Vagina (tissue), 2 donors: ENCODE measurements around the gene GAREM1. TPM values are rescaled to one million over a fixed set of nuclear protein-coding genes. Genes with fewer than 3 reads are reported as not detected.
A peak's percentile ranks its signal among the peaks of the same experiment; 100 is the strongest.
"Not testable (repeated sequence)": the region's sequence is repeated elsewhere in the genome, so short reads cannot be mapped to it uniquely, and the experiment has no call there.

ENCODE experiments used
- DNase-seq, 2 donors: peaks; one replicate each; pipeline ENCODE4 v3.0.0-alpha.2; 2017; ENCODE audit errors: extremely low spot score in 2 of 2
- H3K27ac ChIP-seq: fragments of 200-600 bp; sonication (generic); one replicate; pipeline ENCODE4 v1.5.1; 2019
- H3K27me3 ChIP-seq: fragments of 200-600 bp; sonication (generic); one replicate; pipeline ENCODE4 v1.5.1; 2019
- H3K36me3 ChIP-seq, 2 donors: fragments of 200-600 bp; sonication (generic); one replicate each; pipeline ENCODE4 v1.5.1; 2017 to 2019
- H3K4me1 ChIP-seq: fragments of 200-600 bp; sonication (generic); one replicate; pipeline ENCODE4 v1.5.1; 2019
- H3K4me3 ChIP-seq, 2 donors: fragments of 200-600 bp; sonication (generic); 1 replicate in 1 of 2; 2 replicates in 1 of 2; pipeline ENCODE4 v1.5.1; 2016 to 2019
- H3K9me3 ChIP-seq: fragments of 200-600 bp; sonication (generic); one replicate; pipeline ENCODE4 v1.5.1; 2019
- CTCF ChIP-seq, 3 experiments: fragments of 450-650 bp in 2 of 3; fragments of 200-600 bp in 1 of 3; sonication (generic) in 1 of 3; IDR thresholded peaks; one replicate each; pipeline ENCODE4 v1.5.1; 2017 to 2019; ENCODE audit warnings: antibody characterized with exemption in 3 of 3, mild to moderate bottlenecking in 2 of 3, moderate library complexity in 2 of 3
- POLR2A ChIP-seq, 2 donors: fragments of 450-650 bp; IDR thresholded peaks; one replicate each; pipeline ENCODE4 v1.6.1; 2017; ENCODE audit warnings: antibody characterized with exemption in 2 of 2, mild to moderate bottlenecking in 2 of 2, moderate library complexity in 2 of 2
- POLR2AphosphoS5 ChIP-seq, 2 donors: sonication (generic); formaldehyde crosslinking; IDR thresholded peaks; one replicate each; pipeline ENCODE4 v1.9.0; 2017; ENCODE audit warnings: antibody characterized with exemption in 2 of 2, mild to moderate bottlenecking in 2 of 2, low read depth in 1 of 2; ENCODE audit not compliant: insufficient read depth in 1 of 2
- intact Hi-C: fragments of 100-400 bp; cut with DNase I; formaldehyde crosslinking; loops from one replicate; pipeline ENCODE4 v1.15.1; 2023
- total RNA-seq: library from RNA; depleted of rRNA; stranded (reverse); fragments of >200 nt; gene quantifications from one replicate; pipeline ENCODE4 v1.2.3, GENCODE V29; 2016

The GAREM1 gene
- total RNA-seq, 1 donor from 2014 or later, result 15.7 TPM

DNA sequence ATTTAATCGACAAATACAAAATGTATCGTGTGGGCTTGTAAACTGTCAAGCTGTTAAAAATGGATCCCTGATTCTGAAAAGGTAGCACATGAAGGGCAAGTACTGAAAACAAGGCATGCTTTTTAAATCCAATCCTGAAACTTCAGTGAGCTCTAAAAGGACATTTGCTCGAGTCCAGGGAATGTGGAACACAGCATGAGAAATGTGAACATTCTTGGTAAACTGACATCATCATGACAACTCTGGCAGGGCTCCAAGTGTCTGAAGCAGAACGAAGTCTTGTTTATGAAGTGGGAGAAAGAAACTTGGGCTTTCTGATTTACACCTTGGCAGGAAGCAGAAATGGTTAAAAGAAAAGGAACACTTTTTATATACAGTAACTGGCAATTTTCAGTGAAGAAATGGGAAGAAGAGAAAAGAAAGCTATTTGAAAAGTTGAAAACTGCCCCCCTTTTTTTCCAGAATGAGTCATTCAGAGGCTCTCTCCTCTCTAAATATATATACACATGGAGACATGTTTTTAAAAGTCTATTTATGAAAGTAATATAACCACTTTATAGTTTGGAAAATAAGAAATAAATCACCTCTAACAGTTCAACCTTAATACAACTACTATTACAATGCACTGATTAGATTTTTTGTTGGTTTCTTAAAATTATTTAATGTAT is 120.8 kb downstream of the GAREM1 start:
- intact Hi-C loops, result loop anchor here (10.0 kb wide), 1 partner anchor 255 kb away; the partner anchor contains the start of gene RNF138
- TF ChIP-seq CTCF (IDR thresholded peaks at IDR 0.05), result no peak
- peak; percentile 13 to 86 for TF ChIP-seq POLR2AphosphoS5 (IDR thresholded peaks at IDR 0.05; ENCODE audit: insufficient read depth in 1 of 2, low read depth in 1 of 2)
- no peak for TF ChIP-seq POLR2A (IDR thresholded peaks at IDR 0.05)
- H3K4me1 ChIP-seq, result peaks cover 57% of the 10 kb centered on the region
- no peak overlapping the region for H3K4me3 ChIP-seq
- H3K27me3 ChIP-seq, result no peaks in the 10 kb centered on the region
- no peak for DNase-seq
- H3K36me3 ChIP-seq, result no peaks in the 10 kb centered on the region
- peak overlapping the region; percentile 76 for H3K27ac ChIP-seq
- no peaks in the 10 kb centered on the region for H3K9me3 ChIP-seq

DNA sequence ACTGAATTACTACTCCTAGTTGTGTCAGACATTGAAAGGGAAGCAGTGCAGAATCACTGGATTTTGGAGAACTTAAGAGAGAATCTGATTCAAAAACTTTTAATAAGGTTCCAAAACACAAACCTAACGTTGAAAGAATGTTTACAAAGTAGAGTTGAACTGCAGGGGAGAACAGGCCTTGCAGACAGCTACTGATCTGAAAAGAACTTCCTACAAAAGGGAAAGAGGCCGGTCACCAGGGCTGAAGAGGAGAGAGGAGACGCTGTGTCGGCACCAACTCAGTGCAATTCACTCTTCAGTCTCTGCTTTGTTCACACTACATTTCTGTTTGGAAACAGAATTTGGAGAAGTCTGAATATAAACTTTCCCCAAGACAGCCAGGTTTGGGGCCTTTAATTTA is 124.0 kb downstream of the GAREM1 start:
- Histone ChIP-seq H3K27ac (peak overlapping the region; percentile 72), H3K27me3 (no peaks in the 10 kb centered on the region), H3K36me3 (no peaks in the 10 kb centered on the region), H3K4me1 (peaks cover 55% of the 10 kb centered on the region), H3K9me3 (no peaks in the 10 kb centered on the region), H3K4me3 (no peak overlapping the region)
- TF ChIP-seq CTCF (IDR thresholded peaks at IDR 0.05) (no peak), POLR2A (IDR thresholded peaks at IDR 0.05) (no peak), POLR2AphosphoS5 (IDR thresholded peaks at IDR 0.05; ENCODE audit: insufficient read depth in 1 of 2, low read depth in 1 of 2) (no peak)
- intact Hi-C loops, result loop anchor here (10.0 kb wide), 1 partner anchor 252 kb away; the partner anchor contains the start of gene RNF138
- DNase-seq, result no peak

- Histone ChIP-seq H3K27ac (no peak overlapping the region), H3K4me3 (no peak overlapping the region), H3K36me3 (no peaks in the 10 kb centered on the region), H3K9me3 (no peaks in the 10 kb centered on the region), H3K27me3 (no peaks in the 10 kb centered on the region), H3K4me1 (peaks cover 30% of the 10 kb centered on the region)
- intact Hi-C loops, result loop anchor here (10.0 kb wide), 1 partner anchor 249 kb away; the partner anchor contains the start of gene RNF138
- DNase-seq, result no peak
- TF ChIP-seq POLR2A (IDR thresholded peaks at IDR 0.05) (no peak), POLR2AphosphoS5 (IDR thresholded peaks at IDR 0.05; ENCODE audit: insufficient read depth in 1 of 2, low read depth in 1 of 2) (no peak)
These were observed 127.0 kb downstream of the GAREM1 start for GRCh38 chr18:32343634-32344033.

GRCh38 chr18:32341112-32341511 is 129.6 kb downstream of the GAREM1 start:
- intact Hi-C loops, result loop anchor here (10.0 kb wide), 1 partner anchor 246 kb away; the partner anchor contains the start of gene RNF138
- H3K4me1 ChIP-seq, H3K27me3 ChIP-seq, DNase-seq, H3K9me3 ChIP-seq, H3K27ac ChIP-seq, H3K4me3 ChIP-seq, H3K36me3 ChIP-seq: not testable (repeated sequence)

DNA sequence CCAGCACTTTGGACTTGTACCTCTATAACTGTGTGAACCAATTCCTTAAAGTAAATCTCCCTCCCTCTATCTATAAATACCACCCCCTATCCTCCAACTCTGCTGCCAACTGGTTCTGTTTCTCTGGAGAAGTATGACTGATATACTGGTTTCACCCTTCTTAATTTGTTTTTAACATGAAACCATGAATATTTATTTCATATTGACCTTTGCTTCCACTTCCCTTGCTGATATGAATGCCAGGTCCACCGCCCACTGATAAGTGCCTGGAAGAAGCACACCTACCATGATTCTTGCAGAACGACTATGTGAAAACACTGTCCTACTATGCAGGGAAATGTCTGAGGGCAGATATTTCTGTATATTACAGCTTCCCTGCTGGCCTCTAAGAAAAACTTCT is 131.6 kb downstream of the GAREM1 start:
- Histone ChIP-seq H3K27me3 (no peaks in the 10 kb centered on the region), H3K4me3 (no peak overlapping the region), H3K27ac (no peak overlapping the region), H3K9me3 (no peaks in the 10 kb centered on the region), H3K4me1 (no peaks in the 10 kb centered on the region), H3K36me3 (no peaks in the 10 kb centered on the region)
- DNase-seq, result no peak
- intact Hi-C loops, result no loop called here
- no peak for TF ChIP-seq POLR2A (IDR thresholded peaks at IDR 0.05)
- TF ChIP-seq CTCF (IDR thresholded peaks at IDR 0.05), result no peak
- no peak for TF ChIP-seq POLR2AphosphoS5 (IDR thresholded peaks at IDR 0.05; ENCODE audit: insufficient read depth in 1 of 2, low read depth in 1 of 2)

DNA sequence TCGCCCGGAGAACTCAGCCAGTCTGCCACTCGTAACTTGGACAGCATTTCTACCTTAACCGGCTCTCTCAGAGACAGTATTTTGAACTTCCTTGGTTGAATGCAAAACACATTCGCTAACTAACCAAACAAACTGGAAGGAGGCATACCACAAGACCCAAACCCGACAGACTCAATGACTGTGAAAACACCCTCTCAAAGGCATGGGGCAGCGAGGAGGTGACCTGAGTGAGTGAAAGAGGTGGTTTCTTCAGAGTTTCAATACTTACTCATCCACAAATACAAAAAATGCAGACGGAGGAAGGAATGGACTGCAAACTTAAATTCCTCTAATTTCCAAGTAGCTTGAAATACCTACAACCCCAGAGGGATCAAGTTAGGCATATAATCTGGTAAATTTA is 132.9 kb downstream of the GAREM1 start:
- Histone ChIP-seq H3K4me1 (no peaks in the 10 kb centered on the region), H3K27me3 (no peaks in the 10 kb centered on the region), H3K9me3 (no peaks in the 10 kb centered on the region), H3K4me3 (no peak overlapping the region), H3K36me3 (no peaks in the 10 kb centered on the region), H3K27ac (no peak overlapping the region)
- intact Hi-C loops, result no loop called here
- DNase-seq, result no peak
- TF ChIP-seq POLR2A (IDR thresholded peaks at IDR 0.05) (no peak), CTCF (IDR thresholded peaks at IDR 0.05) (no peak), POLR2AphosphoS5 (IDR thresholded peaks at IDR 0.05; ENCODE audit: insufficient read depth in 1 of 2, low read depth in 1 of 2) (no peak)
